ENCODE measurements around the gene AMHR2.

The AMHR2 gene

DNA sequence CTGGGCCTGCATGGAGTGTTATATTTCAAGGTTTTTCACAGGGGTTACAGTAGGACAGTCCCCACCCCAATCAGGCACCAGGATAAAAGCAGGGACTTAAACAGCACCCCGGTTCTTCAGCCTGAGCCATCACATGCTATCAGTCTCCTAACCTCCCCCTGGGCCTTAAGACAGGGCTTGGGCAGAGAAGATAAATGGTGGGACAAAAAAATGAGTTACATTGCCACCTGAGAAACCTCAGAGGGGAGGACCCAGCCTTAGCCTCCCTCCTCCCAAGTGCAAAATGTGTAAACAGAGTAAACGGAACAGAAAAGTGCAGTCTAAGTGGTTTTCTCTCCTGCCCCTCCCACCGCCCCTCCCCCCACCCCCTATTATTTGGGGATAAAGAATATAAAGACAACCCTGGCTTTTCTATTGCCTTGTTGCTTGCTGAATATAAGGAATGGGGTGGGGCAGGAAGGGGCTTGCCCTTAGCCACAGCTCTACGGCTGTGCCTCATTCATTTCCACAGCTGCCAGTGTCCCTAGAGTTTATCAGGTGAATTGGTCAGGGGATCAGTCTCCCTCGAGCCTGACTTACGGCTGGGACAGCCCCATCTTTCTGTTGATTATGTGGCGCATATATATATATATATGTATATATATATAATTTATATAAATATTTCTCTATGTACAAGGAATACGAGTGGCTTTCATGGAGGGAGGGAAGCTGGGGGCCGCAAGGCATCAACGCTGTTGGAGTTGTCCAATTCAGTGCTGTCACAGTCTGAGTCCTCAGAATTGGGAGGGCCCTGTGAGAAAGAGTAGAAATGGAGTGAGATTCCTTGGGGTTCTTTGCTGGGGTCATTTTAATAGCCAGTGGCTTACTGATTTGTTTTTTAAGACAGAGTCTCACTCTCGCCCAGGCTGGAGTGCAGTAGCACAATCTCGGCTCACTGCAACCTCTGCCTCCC lies 57.1 kb downstream of the AMHR2 start:
- DNase-seq (ENCODE audit: low read depth, low spot score) = no peak
